Liver (tissue), 3 donors: ENCODE results near the gene FAM90A26.
"Not testable (repeated sequence)": the region's sequence is repeated elsewhere in the genome, so short reads cannot be mapped to it uniquely, and the experiment has no call there.

Experiments
- CTCF ChIP-seq: fragments of 150-350 bp; IDR thresholded peaks from 2 replicates; pipeline ENCODE4 v1.5.1; 2017; ENCODE audit warnings: improper control_type of control experiment, low read depth, low read length; ENCODE audit not compliant: missing input control
- GABPA ChIP-seq, 2 donors: IDR thresholded peaks in 1 of 2; conservative IDR thresholded peaks in 1 of 2; 2 replicates each; pipeline ENCODE4 v1.6.1; 2016; ENCODE audit warnings: antibody characterized with exemption in 2 of 2, mild to moderate bottlenecking in 1 of 2, moderate library complexity in 1 of 2
- HNF4G ChIP-seq: IDR thresholded peaks from 2 replicates; pipeline ENCODE4 v1.6.1; 2016; ENCODE audit warnings: antibody characterized with exemption
- JUND ChIP-seq, 2 donors: IDR thresholded peaks; 2 replicates each; pipeline ENCODE4 v1.6.1; 2016; ENCODE audit warnings: antibody characterized with exemption in 2 of 2
- MAX ChIP-seq: IDR thresholded peaks from 2 replicates; pipeline ENCODE4 v1.6.1; 2016; ENCODE audit warnings: antibody characterized with exemption
- NR2F2 ChIP-seq: IDR thresholded peaks from 2 replicates; pipeline ENCODE4 v1.6.1; 2016; ENCODE audit warnings: antibody characterized with exemption
- RAD21 ChIP-seq, 2 donors: IDR thresholded peaks; 2 replicates each; pipeline ENCODE4 v1.6.1; 2016; ENCODE audit warnings: antibody characterized with exemption in 2 of 2, mild to moderate bottlenecking in 2 of 2
- REST ChIP-seq: IDR thresholded peaks from 2 replicates; pipeline ENCODE4 v1.6.1; 2016; ENCODE audit warnings: antibody characterized with exemption, mild to moderate bottlenecking
- SP1 ChIP-seq: IDR thresholded peaks from 2 replicates; pipeline ENCODE4 v1.6.1; 2018; ENCODE audit warnings: antibody characterized with exemption, mild to moderate bottlenecking
- TAF1 ChIP-seq: conservative IDR thresholded peaks from 2 replicates; pipeline ENCODE4 v1.6.1; 2016; ENCODE audit warnings: antibody characterized with exemption, mild to moderate bottlenecking
- ZBTB33 ChIP-seq: IDR thresholded peaks from 2 replicates; pipeline ENCODE4 v1.6.1; 2016; ENCODE audit warnings: antibody characterized with exemption
- donor health status: healthy.
- donor health status: healthy.

GRCh38 chr4:9134556-9134955 is 35.7 kb upstream of the FAM90A26 start:
- TF ChIP-seq REST; RAD21 (IDR thresholded peaks at IDR 0.05); HNF4G; CTCF; MAX; NR2F2; JUND (IDR thresholded peaks at IDR 0.05); SP1; TAF1; GABPA (IDR thresholded peaks at IDR 0.05 in 1 of 2, conservative IDR thresholded peaks at IDR 0.05 in 1 of 2); ZBTB33: not testable (repeated sequence)
